Ishikawa (cell line): ENCODE data around the gene KCNA10.

Source experiments
- CREB1 ChIP-seq: IDR thresholded peaks from 2 replicates; pipeline ENCODE4 v1.6.1; 2012; ENCODE audit warnings: low read depth
- EP300 ChIP-seq: IDR thresholded peaks from 2 replicates; pipeline ENCODE4 v1.6.1; 2012; ENCODE audit warnings: borderline replicate concordance
- FOXM1 ChIP-seq: IDR thresholded peaks from 2 replicates; pipeline ENCODE4 v1.6.1; 2012; ENCODE audit warnings: low read depth, borderline replicate concordance
- RAD21 ChIP-seq: IDR thresholded peaks from 2 replicates; pipeline ENCODE4 v1.6.1; 2012; ENCODE audit warnings: low read depth
- TAF1 ChIP-seq: IDR thresholded peaks from 2 replicates; pipeline ENCODE4 v1.6.1; 2012; ENCODE audit warnings: low read depth, mild to moderate bottlenecking
- TCF12 ChIP-seq: IDR thresholded peaks from 2 replicates; pipeline ENCODE4 v1.6.1; 2012; ENCODE audit warnings: low read depth
- YY1 ChIP-seq: IDR thresholded peaks from 2 replicates; pipeline ENCODE4 v1.6.1; 2012; ENCODE audit warnings: low read depth
- TF ChIP-seq, protein P1 (sequence below): IDR thresholded peaks from 2 replicates; pipeline ENCODE4 v1.6.1; 2012; ENCODE audit warnings: low read depth, mild to moderate bottlenecking
- TF ChIP-seq, protein P2 (sequence below): IDR thresholded peaks from 2 replicates; pipeline ENCODE4 v1.6.1; 2012
- TF ChIP-seq, protein P3 (sequence below): IDR thresholded peaks from 2 replicates; pipeline ENCODE4 v1.6.1; 2012

DNA sequence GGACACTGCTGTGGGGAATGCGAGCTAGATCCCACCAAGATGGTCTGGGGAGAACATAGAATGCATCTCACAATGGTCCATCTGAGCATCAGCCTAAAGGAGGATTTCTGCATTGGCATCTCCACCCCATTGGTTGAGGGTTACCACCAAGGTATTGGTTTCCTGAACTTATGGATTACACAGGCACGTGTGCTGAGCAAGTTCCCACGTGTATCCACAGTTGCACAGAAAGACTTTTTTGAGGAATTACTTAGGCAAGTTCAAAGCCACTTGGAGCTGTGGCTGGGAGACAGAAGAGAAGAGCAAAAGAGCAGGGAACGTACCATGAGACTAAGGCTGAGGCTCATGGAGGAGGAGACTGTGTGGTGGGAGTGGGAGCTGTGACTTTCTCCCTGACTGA is 44.1 kb upstream of the KCNA10 start:
- TF ChIP-seq, protein P1, sequence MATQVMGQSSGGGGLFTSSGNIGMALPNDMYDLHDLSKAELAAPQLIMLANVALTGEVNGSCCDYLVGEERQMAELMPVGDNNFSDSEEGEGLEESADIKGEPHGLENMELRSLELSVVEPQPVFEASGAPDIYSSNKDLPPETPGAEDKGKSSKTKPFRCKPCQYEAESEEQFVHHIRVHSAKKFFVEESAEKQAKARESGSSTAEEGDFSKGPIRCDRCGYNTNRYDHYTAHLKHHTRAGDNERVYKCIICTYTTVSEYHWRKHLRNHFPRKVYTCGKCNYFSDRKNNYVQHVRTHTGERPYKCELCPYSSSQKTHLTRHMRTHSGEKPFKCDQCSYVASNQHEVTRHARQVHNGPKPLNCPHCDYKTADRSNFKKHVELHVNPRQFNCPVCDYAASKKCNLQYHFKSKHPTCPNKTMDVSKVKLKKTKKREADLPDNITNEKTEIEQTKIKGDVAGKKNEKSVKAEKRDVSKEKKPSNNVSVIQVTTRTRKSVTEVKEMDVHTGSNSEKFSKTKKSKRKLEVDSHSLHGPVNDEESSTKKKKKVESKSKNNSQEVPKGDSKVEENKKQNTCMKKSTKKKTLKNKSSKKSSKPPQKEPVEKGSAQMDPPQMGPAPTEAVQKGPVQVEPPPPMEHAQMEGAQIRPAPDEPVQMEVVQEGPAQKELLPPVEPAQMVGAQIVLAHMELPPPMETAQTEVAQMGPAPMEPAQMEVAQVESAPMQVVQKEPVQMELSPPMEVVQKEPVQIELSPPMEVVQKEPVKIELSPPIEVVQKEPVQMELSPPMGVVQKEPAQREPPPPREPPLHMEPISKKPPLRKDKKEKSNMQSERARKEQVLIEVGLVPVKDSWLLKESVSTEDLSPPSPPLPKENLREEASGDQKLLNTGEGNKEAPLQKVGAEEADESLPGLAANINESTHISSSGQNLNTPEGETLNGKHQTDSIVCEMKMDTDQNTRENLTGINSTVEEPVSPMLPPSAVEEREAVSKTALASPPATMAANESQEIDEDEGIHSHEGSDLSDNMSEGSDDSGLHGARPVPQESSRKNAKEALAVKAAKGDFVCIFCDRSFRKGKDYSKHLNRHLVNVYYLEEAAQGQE = no peak
- no peak for TF ChIP-seq TAF1
- TF ChIP-seq YY1 = no peak
- TF ChIP-seq CREB1 = no peak
- TF ChIP-seq RAD21 = no peak
- no peak for TF ChIP-seq EP300
- TF ChIP-seq TCF12 = no peak
- TF ChIP-seq, protein P2, sequence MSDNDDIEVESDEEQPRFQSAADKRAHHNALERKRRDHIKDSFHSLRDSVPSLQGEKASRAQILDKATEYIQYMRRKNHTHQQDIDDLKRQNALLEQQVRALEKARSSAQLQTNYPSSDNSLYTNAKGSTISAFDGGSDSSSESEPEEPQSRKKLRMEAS = no peak
- TF ChIP-seq, protein P3, sequence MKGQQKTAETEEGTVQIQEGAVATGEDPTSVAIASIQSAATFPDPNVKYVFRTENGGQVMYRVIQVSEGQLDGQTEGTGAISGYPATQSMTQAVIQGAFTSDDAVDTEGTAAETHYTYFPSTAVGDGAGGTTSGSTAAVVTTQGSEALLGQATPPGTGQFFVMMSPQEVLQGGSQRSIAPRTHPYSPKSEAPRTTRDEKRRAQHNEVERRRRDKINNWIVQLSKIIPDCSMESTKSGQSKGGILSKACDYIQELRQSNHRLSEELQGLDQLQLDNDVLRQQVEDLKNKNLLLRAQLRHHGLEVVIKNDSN = no peak
- TF ChIP-seq FOXM1 = no peak
